NT2/D1 (cell line): Measurements from ENCODE around the gene RND1.

Experiments
- DNase-seq: peaks from one replicate; pipeline ENCODE4 v3.0.0-alpha.2; 2011; ENCODE audit warnings: low read depth, low spot score
- H3K27me3 ChIP-seq: 2 replicates; pipeline ENCODE4 v1.6.0; 2011; ENCODE audit warnings: mild to moderate bottlenecking; ENCODE audit not compliant: insufficient read length, insufficient read depth
- H3K36me3 ChIP-seq: 2 replicates; pipeline ENCODE4 v1.6.1; 2011; ENCODE audit warnings: mild to moderate bottlenecking, low read length, mixed read lengths; ENCODE audit not compliant: insufficient read depth, insufficient read length
- H3K4me1 ChIP-seq: 2 replicates; pipeline ENCODE4 v1.5.1; 2011; ENCODE audit not compliant: insufficient read depth, insufficient read length
- H3K4me3 ChIP-seq: 2 replicates; pipeline ENCODE4 v1.5.1; 2011; ENCODE audit warnings: low read depth; ENCODE audit not compliant: insufficient read length
- H3K9ac ChIP-seq: 2 replicates; pipeline ENCODE4 v1.6.0; 2011; ENCODE audit warnings: low read depth; ENCODE audit not compliant: insufficient read length
- H3K9me3 ChIP-seq: 2 replicates; pipeline ENCODE4 v1.5.1; 2011; ENCODE audit warnings: mild to moderate bottlenecking, low read length; ENCODE audit not compliant: insufficient read depth
- SUZ12 ChIP-seq: IDR thresholded peaks from 2 replicates; pipeline ENCODE4 v1.6.1; 2011; ENCODE audit not compliant: insufficient read length, insufficient read depth; ENCODE audit errors: extremely low read depth
- YY1 ChIP-seq: IDR thresholded peaks from 2 replicates; pipeline ENCODE4 v1.6.1; 2011; ENCODE audit not compliant: insufficient read length, insufficient read depth
- ZNF274 ChIP-seq: IDR thresholded peaks from 2 replicates; pipeline ENCODE4 v1.6.1; 2011; ENCODE audit warnings: mild to moderate bottlenecking, low read depth, low read length

Gene RND1

GRCh38 chr12:48838048-48838447 is 27.6 kb downstream of the RND1 start:
- Histone ChIP-seq H3K9ac (no peak overlapping the region), H3K27me3 (no peaks in the 10 kb centered on the region), H3K9me3 (no peaks in the 10 kb centered on the region), H3K36me3 (peaks cover 76% of the 10 kb centered on the region), H3K4me3 (no peak overlapping the region), H3K4me1 (no peaks in the 10 kb centered on the region)
- no peak for DNase-seq
- TF ChIP-seq SUZ12 (no peak), ZNF274 (no peak), YY1 (no peak)

GRCh38 chr12:48832321-48833060 is 33.2 kb downstream of the RND1 start:
- Histone ChIP-seq H3K9me3 (no peaks in the 10 kb centered on the region), H3K36me3 (peaks cover 100% of the 10 kb centered on the region), H3K4me3 (no peak overlapping the region), H3K9ac (no peak overlapping the region), H3K27me3 (no peaks in the 10 kb centered on the region), H3K4me1 (no peaks in the 10 kb centered on the region)
- DNase-seq, result no peak
- TF ChIP-seq ZNF274, result no peak
- TF ChIP-seq SUZ12, result no peak
- no peak for TF ChIP-seq YY1

- Histone ChIP-seq H3K9me3 (no peaks in the 10 kb centered on the region), H3K4me3 (no peak overlapping the region), H3K27me3 (no peaks in the 10 kb centered on the region), H3K36me3 (peaks cover 100% of the 10 kb centered on the region), H3K4me1 (no peaks in the 10 kb centered on the region), H3K9ac (no peak overlapping the region)
- no peak for DNase-seq
- TF ChIP-seq YY1 (no peak), ZNF274 (no peak)
Observed at GRCh38 chr12:48831257-48831656, 34.4 kb downstream of the RND1 start.

DNA sequence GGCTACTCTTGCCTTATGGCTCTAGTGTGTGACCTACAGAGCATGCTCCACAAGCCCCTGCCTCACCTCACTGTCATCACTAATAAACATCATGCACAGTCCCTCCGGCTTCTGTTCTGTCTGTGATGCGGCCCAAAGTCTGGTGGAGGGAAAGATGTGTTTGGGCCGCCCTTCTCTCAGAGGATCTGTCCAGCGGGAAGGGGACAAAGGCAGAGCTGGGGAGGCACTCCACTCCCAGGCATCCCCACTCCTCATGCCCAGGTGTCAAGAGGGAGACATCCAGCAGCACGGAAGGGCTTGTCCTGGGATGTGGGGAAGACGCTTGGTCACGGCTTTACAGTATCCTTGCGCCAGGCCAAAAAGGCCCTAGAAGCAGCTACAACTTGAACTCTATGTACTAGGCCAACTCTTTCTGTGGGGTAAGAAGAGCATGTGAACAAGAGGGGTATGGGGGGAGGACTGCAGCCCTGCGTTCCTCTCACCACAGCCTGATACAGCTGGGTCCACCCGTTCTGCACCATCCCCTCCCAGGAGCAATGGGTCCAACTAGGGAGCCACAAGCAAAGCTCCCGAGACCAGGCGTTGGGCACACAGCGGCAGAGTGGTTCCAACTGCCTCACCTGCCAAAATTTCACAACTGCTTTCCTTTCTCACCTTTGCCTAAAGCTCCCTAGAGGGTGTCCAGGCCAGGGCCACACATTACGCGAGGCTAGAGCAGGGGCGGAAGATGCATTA is 36.7 kb downstream of the RND1 start:
- no peak for DNase-seq
- no peaks in the 10 kb centered on the region for H3K9me3 ChIP-seq

DNA sequence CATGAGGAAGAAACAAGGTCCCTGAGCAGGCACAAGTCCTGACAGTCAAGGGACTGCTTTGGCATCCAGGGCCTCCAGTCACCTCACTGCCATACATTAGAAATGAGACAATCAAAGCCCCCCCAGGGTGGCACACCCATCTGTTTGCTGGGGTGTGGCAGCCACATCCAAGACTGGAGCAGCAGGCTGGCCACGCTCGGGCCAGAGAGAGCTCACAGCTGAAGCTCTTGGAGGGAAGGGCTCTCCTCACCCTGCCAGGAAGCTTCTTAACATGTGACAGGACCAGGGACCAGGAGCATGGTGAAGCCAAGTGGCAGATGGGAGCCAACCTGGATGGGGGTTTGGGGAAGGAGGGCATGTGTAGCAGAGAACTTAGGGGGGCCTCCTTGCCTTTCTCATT is 37.4 kb downstream of the RND1 start:
- H3K9ac ChIP-seq, result no peak overlapping the region
- DNase-seq, result no peak
- H3K36me3 ChIP-seq, result peaks cover 97% of the 10 kb centered on the region
- no peaks in the 10 kb centered on the region for H3K27me3 ChIP-seq
- H3K4me1 ChIP-seq, result no peaks in the 10 kb centered on the region
- TF ChIP-seq ZNF274 (no peak), SUZ12 (no peak), YY1 (no peak)
- H3K4me3 ChIP-seq, result no peak overlapping the region
- no peaks in the 10 kb centered on the region for H3K9me3 ChIP-seq

More for the DNA sequence above, 36.7 kb downstream of the RND1 start:
- no peak overlapping the region for H3K9ac ChIP-seq
- peaks cover 97% of the 10 kb centered on the region for H3K36me3 ChIP-seq
- no peaks in the 10 kb centered on the region for H3K27me3 ChIP-seq
- TF ChIP-seq SUZ12, result no peak
- TF ChIP-seq YY1, result no peak
- no peak for TF ChIP-seq ZNF274
- H3K4me1 ChIP-seq, result no peaks in the 10 kb centered on the region
- H3K4me3 ChIP-seq, result no peak overlapping the region

- H3K4me1 ChIP-seq, result no peaks in the 10 kb centered on the region
- no peak overlapping the region for H3K9ac ChIP-seq
- TF ChIP-seq YY1 (no peak), SUZ12 (no peak), ZNF274 (no peak)
- peaks cover 96% of the 10 kb centered on the region for H3K36me3 ChIP-seq
- no peaks in the 10 kb centered on the region for H3K9me3 ChIP-seq
- H3K4me3 ChIP-seq, result no peak overlapping the region
- DNase-seq, result no peak
- no peaks in the 10 kb centered on the region for H3K27me3 ChIP-seq
Observed at GRCh38 chr12:48827513-48828096, 38.1 kb downstream of the RND1 start.

- no peak for TF ChIP-seq SUZ12
- TF ChIP-seq YY1, result no peak
- TF ChIP-seq ZNF274, result no peak
- peaks cover 93% of the 10 kb centered on the region for H3K36me3 ChIP-seq
- no peak overlapping the region for H3K4me3 ChIP-seq
- H3K9ac ChIP-seq, result no peak overlapping the region
- H3K27me3 ChIP-seq, result no peaks in the 10 kb centered on the region
- no peak for DNase-seq
- no peaks in the 10 kb centered on the region for H3K9me3 ChIP-seq
- H3K4me1 ChIP-seq, result no peaks in the 10 kb centered on the region
Observed at GRCh38 chr12:48827026-48827425, 38.6 kb downstream of the RND1 start.
